Body of pancreas (tissue), 4 donors: Measurements from ENCODE around the gene NES. TPM values are rescaled to one million over a fixed set of nuclear protein-coding genes. Genes with fewer than 3 reads are reported as not detected.

ENCODE experiments used
- ATAC-seq: fragments of 150-250 bp; one replicate; pipeline ENCODE4 v1.9.1; 2016
- DNase-seq, 4 donors: peaks; one replicate each; pipeline ENCODE4 v3.0.0-alpha.2; 2019
- H3K27ac ChIP-seq, 4 donors: fragments of 200-600 bp; sonication (generic); 1 replicate in 3 of 4; 2 replicates in 1 of 4; pipeline versions ENCODE4 v1.5.1 to v1.6.1; 2016 to 2019; ENCODE audit warnings: mild to moderate bottlenecking in 1 of 4, mixed read lengths in 1 of 4, moderate library complexity in 1 of 4
- H3K27me3 ChIP-seq, 2 donors: fragments of 200-600 bp; sonication (generic); one replicate each; pipeline ENCODE4 v1.6.0; 2016; ENCODE audit warnings: mild to moderate bottlenecking in 1 of 2
- H3K36me3 ChIP-seq, 2 donors: fragments of 200-600 bp; sonication (generic); replicated peaks in 1 of 2; 2 replicates each; pipeline ENCODE4 v1.5.1; 2016; ENCODE audit warnings: low read depth in 2 of 2; ENCODE audit not compliant: insufficient read depth in 1 of 2
- H3K4me1 ChIP-seq: fragments of 200-600 bp; sonication (generic); one replicate; pipeline ENCODE4 v1.6.0; 2016
- H3K4me3 ChIP-seq, 2 donors: fragments of 200-600 bp; sonication (generic); 1 replicate in 1 of 2; 2 replicates in 1 of 2; pipeline ENCODE4 v1.5.1; 2016 to 2019
- H3K9me3 ChIP-seq, 3 donors: fragments of 200-600 bp; sonication (generic); 1 replicate in 2 of 3; 2 replicates in 1 of 3; pipeline ENCODE4 v1.5.1; 2016
- CTCF ChIP-seq, 7 experiments: fragments of 450-650 bp in 4 of 7; fragments of 200-600 bp in 3 of 7; sonication (generic) in 3 of 7; IDR thresholded peaks; one replicate each; pipeline ENCODE4 v1.5.1; 2016 to 2019; ENCODE audit warnings: antibody characterized with exemption in 7 of 7
- POLR2A ChIP-seq, 3 donors: fragments of 450-650 bp; IDR thresholded peaks; one replicate each; pipeline ENCODE4 v1.6.1; 2016; ENCODE audit warnings: antibody characterized with exemption in 3 of 3, mild to moderate bottlenecking in 2 of 3
- WGBS, 2 donors: methylation state at CpG; one replicate each; pipeline ENCODE4 v1.1.5; 2017; 5-methylcytosine and 5-hydroxymethylcytosine counted together
- intact Hi-C: fragments of 100-400 bp; cut with DNase I; formaldehyde crosslinking; loops from one replicate; pipeline ENCODE4 v1.15.1; 2023
- total RNA-seq, 2 donors: library from RNA; depleted of rRNA; stranded (reverse); fragments of >200 nt; gene quantifications; one replicate each; pipeline ENCODE4 v1.1.0, GENCODE V29; 2016

Gene NES
- total RNA-seq, 2 donors from 2014 or later, result 4.2 to 12.2 TPM

- no peaks in the 10 kb centered on the region for H3K36me3 ChIP-seq
- peaks cover 15% of the 10 kb centered on the region for H3K4me1 ChIP-seq
- H3K27me3 ChIP-seq, result no peaks in the 10 kb centered on the region
- DNase-seq (no peak), ATAC-seq (no peak)
- intact Hi-C loops, result no loop called here
- H3K27ac ChIP-seq, result no peak overlapping the region
- H3K4me3 ChIP-seq, result no peak overlapping the region
- no peaks in the 10 kb centered on the region for H3K9me3 ChIP-seq
- WGBS, 2 donors, result 56 to 87% methylated on average over 6 to 7 of the region's 9 CpGs
- TF ChIP-seq CTCF (IDR thresholded peaks at IDR 0.05) (no peak), POLR2A (IDR thresholded peaks at IDR 0.05) (no peak)
Observed at GRCh38 chr1:156711011-156711817, 34.0 kb upstream of the NES start.

GRCh38 chr1:156709757-156710489 is 32.7 kb upstream of the NES start:
- peaks cover 28% of the 10 kb centered on the region for H3K4me1 ChIP-seq
- 35% methylated on average over 6 to 11 of the region's 11 CpGs for WGBS, 2 donors
- H3K36me3 ChIP-seq, result no peaks in the 10 kb centered on the region
- no peaks in the 10 kb centered on the region for H3K9me3 ChIP-seq
- ATAC-seq (peak; percentile 38), DNase-seq (peak; percentile 42 to 75 (median 52))
- intact Hi-C loops, result no loop called here
- H3K27ac ChIP-seq, result no peak overlapping the region
- no peak overlapping the region for H3K4me3 ChIP-seq
- TF ChIP-seq CTCF (IDR thresholded peaks at IDR 0.05) (no peak), POLR2A (IDR thresholded peaks at IDR 0.05) (no peak)
- H3K27me3 ChIP-seq, result no peaks in the 10 kb centered on the region

- WGBS, 2 donors, result 79 to 86% methylated on average over 4 of the region's 4 CpGs
- intact Hi-C loops, result no loop called here
- peaks cover 36% of the 10 kb centered on the region for H3K4me1 ChIP-seq
Observed at GRCh38 chr1:156709031-156709430, 31.8 kb upstream of the NES start.

GRCh38 chr1:156708218-156708661 is 31.0 kb upstream of the NES start:
- DNase-seq (no peak), ATAC-seq (no peak)
- Histone ChIP-seq H3K4me3 (no peak overlapping the region), H3K27me3 (peaks cover 0 to 6% of the 10 kb centered on the region in 2 donors), H3K9me3 (no peaks in the 10 kb centered on the region), H3K36me3 (no peaks in the 10 kb centered on the region), H3K27ac (no peak overlapping the region), H3K4me1 (peaks cover 41% of the 10 kb centered on the region)
- intact Hi-C loops, result no loop called here
- WGBS, 2 donors, result 64% methylated on average over 4 of the region's 4 CpGs
- TF ChIP-seq POLR2A (IDR thresholded peaks at IDR 0.05) (no peak), CTCF (IDR thresholded peaks at IDR 0.05) (no peak)

More at GRCh38 chr1:156709031-156709430, 31.8 kb upstream of the NES start:
- Histone ChIP-seq H3K27me3 (no peaks in the 10 kb centered on the region), H3K9me3 (no peaks in the 10 kb centered on the region), H3K27ac (no peak overlapping the region), H3K36me3 (no peaks in the 10 kb centered on the region), H3K4me3 (no peak overlapping the region)
- no peak for DNase-seq
- no peak for ATAC-seq
- TF ChIP-seq POLR2A (IDR thresholded peaks at IDR 0.05) (no peak), CTCF (IDR thresholded peaks at IDR 0.05) (no peak)
